Measurements from ENCODE around the gene ELAC1.

The ELAC1 gene

GRCh38 chr18:51017140-51017879, 49.5 kb downstream of the ELAC1 start:
- DNase-seq (ENCODE audit: low spot score), result no peak

GRCh38 chr18:51020536-51020935, 52.7 kb downstream of the ELAC1 start:
- no peak for DNase-seq (ENCODE audit: low spot score)

GRCh38 chr18:51021226-51021965, 53.6 kb downstream of the ELAC1 start:
- DNase-seq (ENCODE audit: low spot score), result no peak

GRCh38 chr18:51025512-51025911, 57.7 kb downstream of the ELAC1 start:
- DNase-seq (ENCODE audit: low spot score), result no peak

GRCh38 chr18:51028201-51028805, 60.5 kb downstream of the ELAC1 start:
- peak; percentile 69 for DNase-seq (ENCODE audit: low spot score)

- no peak for DNase-seq (ENCODE audit: low spot score)
Observed at GRCh38 chr18:51029378-51029693, 61.5 kb downstream of the ELAC1 start.

GRCh38 chr18:51029694-51030536, 62.1 kb downstream of the ELAC1 start, which contains the start of gene SMAD4:
SMAD4 (plus strand) TSS chr18:51030213; CDS start chr18:51047047, 16,834 bp downstream.
- peak; percentile 99 for DNase-seq (ENCODE audit: low spot score)

- peak; percentile 68 for DNase-seq (ENCODE audit: low spot score)
Observed at GRCh38 chr18:51030537-51031258, 62.9 kb downstream of the ELAC1 start.

GRCh38 chr18:51032193-51032592, 64.4 kb downstream of the ELAC1 start:
- no peak for DNase-seq (ENCODE audit: low spot score)

- no peak for DNase-seq (ENCODE audit: low spot score)
Observed at GRCh38 chr18:51037230-51037629, 69.4 kb downstream of the ELAC1 start.
